GM19463 (cell line): ENCODE data around the gene ZNF497.
A peak's percentile ranks its signal among the peaks of the same experiment; 100 is the strongest.
"Not testable (repeated sequence)": the region's sequence is repeated elsewhere in the genome, so short reads cannot be mapped to it uniquely, and the experiment has no call there.

Source experiments
- ATAC-seq: cut with Tn5 transposase; IDR thresholded peaks from one replicate; pipeline ENCODE4 v1.9.1; 2021; ENCODE audit warnings: mild to moderate bottlenecking, moderate library complexity; ENCODE audit not compliant: unreplicated experiment

Gene ZNF497

DNA sequence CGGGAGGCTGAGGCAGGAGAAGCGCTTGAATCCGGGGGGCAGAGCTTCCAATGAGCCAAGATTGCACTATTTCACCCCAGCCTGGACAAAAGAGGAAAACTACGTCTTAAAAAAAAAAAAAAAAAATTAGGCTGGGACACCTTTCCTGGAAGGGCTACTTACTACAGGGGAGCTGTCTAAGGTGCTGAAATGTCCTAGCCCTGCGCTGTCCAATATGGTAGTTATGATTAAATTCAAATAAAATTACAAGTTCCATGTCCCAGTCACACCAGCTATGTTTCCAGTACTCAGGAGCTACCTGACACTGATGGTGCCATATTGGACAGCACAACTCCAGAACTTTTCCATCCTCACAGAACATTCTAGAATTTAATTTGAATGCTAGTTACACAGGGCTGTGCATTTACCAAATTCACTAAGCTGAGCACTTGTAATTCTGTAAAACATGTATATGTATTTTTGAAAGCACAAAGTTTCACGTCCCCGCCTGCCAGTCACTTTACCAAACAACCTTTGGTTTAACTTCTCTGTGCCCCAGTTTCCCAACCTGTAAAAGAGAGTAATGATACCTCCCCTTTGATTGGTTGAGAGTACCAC is 45.0 kb downstream of the ZNF497 start:
- ATAC-seq = no peak

DNA sequence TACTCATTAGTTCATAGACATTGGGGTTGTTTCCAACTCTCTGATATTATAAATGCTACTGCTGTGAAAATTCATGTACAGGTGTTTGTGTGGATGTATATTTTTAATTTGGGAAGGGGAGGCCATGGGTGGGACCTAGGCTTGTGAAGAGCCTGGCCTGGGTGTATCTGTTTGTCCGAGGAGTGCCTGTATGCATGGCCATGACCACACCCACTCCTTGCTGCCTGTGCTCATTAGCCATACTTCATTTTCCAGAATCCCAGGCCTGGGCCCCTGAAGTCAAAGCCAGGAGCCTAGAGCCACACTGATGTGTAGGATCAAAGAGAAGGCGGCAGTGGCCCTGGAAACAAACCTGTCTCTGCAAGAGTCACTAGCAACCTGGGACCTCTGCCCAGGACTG is 47.0 kb downstream of the ZNF497 start:
- no peak for ATAC-seq

DNA sequence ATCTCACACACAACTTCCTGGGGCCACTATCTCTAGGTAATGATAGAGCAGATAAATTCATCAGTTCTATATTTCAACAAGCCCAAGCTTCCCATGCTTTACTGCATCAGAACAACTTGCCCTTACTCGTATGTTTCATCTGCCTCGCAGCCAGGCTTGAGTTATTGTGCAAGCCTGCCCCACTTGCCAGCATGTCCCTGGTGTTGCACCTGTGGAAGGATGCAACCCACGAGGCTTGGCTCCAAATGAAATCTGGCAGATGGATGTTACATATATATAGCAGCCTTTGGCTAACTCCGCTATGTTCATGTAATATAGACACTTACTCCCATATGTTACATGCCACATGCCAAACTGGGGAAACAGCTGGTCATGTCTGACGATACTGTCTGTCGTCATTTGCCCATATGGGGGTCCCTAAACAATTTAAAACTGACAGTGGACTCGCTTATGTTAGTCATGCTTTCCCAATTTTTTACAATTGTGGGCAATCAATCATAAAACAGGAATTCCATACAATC is 51.1 kb downstream of the ZNF497 start:
- ATAC-seq = no peak

DNA sequence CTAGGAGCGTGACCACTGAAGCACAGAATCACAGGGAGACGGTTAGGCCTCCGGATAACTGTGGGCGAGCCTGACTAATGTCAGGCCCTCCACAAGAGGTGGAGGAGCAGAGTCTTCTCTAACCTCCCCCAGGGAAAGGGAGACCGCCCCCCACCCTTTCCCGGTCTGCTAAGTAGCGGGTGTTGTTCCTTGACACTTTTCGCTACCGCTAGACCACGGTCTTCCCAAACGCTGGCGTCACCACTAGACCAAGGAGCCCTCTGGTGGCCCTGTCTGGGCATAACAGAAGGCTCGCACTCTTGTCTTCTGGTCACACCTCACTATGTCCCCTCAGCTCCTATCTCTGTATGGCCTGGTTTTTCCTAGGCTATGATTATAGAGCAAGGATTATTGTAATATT is 51.9 kb downstream of the ZNF497 start:
- not testable (repeated sequence) for ATAC-seq

DNA sequence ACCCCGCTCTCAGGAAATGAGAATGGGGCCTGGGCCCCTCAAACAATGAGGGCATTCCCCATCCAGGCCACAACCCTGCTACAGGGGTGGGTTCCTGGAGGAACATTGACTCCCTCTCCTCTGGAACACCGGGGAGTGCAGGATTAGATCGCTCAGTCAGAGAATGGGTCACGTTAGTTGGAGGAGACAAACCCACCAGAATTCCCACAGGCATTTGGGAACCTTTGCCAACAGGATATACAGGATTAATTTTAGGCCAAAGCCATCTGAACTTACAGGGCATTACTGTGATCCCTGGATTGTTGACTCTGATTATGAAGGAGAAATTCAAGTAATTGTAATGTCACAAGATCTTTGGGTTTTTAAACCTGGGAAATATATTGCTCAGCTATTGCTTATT is 54.8 kb downstream of the ZNF497 start:
- ATAC-seq = no peak

DNA sequence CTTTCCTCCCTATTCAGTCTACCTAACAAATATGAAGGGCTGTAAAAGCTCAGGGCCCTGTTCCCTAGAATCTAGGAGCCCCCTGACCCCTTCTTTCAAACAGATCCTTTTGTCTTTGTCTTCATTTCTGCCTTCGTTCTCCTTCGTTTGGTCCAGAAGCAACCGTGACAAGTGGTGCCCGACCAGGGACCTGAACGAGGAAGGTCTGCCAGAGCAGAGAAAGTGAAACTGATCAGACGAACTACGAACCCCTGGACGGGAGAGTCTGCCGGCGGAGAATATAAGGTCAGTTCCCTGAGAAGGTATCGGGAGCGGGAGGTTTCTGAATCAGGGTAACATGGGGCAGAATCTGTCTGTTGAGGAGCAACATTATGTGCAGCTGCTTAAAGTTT is 56.6 kb downstream of the ZNF497 start:
- no peak for ATAC-seq

DNA sequence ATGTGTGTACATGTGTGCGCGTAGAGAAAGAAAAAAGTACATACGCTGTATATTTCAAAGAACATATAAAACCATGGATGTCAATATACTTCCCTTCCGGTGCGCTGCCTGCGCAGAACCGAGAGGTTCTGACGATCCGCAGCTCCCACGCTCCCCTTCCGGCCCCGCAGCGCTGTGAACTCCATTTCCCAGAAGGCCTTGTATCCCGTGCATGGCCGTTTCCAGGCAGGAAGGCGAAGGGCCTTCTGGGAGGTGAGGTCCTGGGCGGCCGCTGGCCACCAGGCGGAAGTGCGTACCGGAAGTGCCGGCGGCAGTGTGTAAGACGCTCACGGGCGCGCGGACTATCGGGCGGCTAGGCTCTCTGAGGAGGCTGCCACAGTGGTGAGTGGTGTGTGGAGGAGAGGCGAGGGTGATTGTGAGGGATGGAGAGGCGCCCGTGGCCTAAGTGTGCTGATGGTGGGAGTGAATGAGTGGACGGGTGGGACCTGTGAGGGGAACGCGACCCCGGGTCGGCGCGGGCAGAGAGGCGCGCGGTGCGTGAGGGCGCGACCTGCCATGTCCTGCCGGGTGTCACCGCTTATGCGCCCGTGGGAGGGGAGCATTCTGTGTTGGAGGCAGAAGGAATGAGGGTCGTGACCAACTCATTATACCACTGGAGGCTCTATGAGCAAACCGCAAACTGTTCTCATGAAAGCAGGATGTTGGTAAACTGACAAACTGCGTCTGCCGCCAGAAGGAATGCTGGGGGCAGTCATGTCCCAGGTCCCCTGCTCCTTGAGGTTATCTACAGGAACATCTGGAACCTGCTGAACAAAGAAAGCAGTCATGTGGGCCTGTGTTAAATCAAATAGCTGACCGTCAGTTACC is 57.3 kb downstream of the ZNF497 start, which contains the start of gene ERVK3-1:
TSS of gene ERVK3-1 (plus strand) at position 313 of the 867 bp plus-strand sequence. CDS start 6,792 bp downstream, outside the sequence.
- ATAC-seq = peak; percentile 98

DNA sequence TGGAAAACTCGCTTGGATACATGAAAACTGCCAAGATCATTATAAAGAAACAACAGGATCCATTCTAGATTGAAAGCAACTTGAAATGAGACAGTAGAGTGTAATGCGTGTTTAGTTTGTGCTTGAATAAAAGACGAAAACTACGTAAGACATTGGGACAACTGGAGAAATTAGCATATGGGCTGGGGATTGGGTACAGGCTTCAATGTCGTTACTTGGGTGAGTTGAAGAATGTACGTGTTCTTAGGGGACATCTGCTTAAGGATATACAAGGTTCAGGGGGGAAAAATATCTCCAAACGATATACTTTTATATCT is 57.8 kb downstream of the ZNF497 start:
- no peak for ATAC-seq
